ENCODE measurements around the gene SEL1L3.
"Not testable (repeated sequence)": the region's sequence is repeated elsewhere in the genome, so short reads cannot be mapped to it uniquely, and the experiment has no call there.

SEL1L3 gene

DNA sequence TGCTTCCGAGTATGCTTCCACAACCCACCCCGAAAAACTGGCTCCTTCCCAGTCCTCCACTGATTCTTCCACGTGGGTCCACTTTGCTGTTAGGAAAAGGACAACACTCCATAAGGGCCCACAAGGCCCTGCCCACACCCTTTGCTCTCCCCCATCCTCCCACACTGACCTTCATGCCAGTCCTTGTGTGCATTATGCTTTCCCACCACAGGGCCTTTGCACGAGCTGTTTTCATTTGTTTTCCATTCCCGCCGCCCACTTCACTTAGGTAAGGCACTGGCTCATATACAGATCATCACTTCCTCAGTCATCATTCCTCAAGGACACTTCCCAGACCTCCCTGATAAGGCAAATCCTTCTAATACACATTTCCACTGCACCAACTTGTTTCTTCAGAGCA, 16.8 kb upstream of the SEL1L3 start:
- DNase-seq (ENCODE audit: low read depth in 2 of 2), result no peak

DNA sequence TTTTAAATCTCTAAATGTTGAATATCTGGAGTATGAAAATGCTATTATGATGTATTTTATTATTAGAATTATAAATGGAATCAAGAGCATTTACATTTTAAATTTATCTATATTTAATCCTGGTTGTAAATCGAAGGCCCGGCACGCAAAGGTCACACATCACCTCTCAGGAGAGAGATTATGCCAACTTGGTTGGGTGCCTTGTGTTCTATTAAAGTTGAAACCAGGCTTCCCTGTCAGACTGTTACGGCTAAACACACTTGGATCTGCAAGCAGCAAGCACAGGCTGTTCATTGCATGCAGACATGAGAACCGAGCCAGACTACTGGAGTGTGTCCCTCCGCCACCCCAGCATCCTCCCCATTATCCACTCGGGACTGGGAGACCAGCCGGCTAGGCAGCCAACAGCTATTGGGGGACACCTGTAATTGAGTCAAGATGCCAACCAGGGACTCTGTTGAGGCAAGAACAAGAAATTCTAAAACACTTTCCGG, 16.4 kb upstream of the SEL1L3 start:
- no peak for DNase-seq (ENCODE audit: low read depth in 2 of 2)

DNA sequence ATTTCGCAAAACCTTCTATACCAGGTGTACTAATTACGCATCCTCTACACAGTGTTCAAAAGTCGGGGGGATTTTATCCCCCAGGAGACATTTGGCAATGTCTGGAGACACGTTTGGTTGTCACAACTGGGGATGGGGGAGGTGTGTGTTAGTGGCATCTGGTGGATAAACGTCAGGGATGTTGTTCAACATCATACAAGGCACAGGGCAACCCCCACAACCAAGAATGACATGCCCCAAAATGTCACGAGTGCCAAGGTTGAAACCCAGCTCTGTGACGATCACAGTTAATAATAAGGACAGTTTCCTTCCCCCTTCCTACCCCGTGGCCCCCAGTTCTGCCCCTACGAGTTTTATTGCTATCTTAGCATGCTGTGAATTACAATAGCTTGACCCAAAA, 15.9 kb upstream of the SEL1L3 start:
- no peak for DNase-seq (ENCODE audit: low read depth in 2 of 2)

DNA sequence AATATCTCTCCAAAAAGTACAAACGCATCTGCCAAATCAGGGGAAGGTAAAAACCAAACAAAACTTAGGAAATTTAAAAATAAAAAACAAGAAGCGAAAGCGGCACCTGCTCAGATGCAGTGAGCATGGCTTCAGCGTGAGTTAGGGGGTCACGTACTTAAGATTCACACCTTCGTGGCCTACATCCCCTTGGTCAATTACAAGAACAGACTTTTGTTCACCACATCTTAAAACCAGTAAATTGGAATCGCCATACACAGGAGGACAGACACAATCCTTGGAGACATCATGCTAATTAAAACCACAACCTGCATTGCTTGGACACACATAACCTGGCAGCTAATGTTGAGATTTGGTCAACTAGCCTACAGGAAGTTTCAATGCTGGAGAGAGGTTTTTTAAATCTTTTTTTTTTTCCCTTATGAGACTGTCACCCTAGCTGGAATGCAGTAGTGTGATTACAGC, 12.5 kb upstream of the SEL1L3 start:
- DNase-seq (ENCODE audit: low read depth in 2 of 2), result no peak

DNA sequence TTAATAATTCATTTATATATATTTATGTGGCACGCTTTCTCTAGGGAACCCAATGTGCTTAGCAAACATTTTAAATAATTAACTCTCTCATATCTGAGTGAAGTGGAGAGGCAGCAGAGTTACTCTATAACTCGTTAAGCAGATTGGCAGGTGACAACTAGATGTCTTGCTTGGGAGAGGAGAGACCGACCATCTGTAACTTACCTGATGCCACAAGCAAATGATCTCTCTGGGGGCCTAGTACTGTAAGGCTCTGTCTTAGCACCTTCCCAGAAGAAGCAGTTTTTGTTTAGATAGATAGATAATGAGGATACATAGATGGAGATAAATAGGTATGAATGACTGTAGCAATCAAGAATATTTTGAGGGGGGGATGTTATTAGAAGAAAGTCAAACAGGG, 11.9 kb upstream of the SEL1L3 start:
- no peak for DNase-seq (ENCODE audit: low read depth in 2 of 2)

DNA sequence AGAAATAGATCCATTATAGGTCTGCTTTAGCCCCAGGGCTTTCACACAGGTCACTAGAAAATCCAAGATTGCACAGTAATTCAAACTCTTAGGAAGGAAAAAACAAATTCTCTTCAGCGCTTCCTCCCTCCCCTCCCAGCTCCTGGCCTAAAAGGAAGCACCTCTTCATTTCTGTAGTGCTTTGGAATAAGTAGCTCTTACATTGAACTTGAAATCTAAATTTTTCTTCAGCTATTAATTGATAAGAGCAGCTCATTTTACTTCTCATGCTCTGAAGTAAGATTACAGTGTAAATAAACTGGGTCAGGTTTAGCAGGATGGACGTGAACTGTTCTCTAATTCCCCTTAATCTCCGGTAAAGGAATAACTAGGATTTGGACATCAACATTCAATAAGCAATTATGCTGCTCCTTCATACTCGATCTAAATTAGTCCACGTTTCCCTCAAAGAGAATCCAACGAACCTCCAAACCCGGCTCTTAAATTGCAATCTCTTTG, 10.9 kb upstream of the SEL1L3 start:
- no peak for DNase-seq (ENCODE audit: low read depth in 2 of 2)

DNA sequence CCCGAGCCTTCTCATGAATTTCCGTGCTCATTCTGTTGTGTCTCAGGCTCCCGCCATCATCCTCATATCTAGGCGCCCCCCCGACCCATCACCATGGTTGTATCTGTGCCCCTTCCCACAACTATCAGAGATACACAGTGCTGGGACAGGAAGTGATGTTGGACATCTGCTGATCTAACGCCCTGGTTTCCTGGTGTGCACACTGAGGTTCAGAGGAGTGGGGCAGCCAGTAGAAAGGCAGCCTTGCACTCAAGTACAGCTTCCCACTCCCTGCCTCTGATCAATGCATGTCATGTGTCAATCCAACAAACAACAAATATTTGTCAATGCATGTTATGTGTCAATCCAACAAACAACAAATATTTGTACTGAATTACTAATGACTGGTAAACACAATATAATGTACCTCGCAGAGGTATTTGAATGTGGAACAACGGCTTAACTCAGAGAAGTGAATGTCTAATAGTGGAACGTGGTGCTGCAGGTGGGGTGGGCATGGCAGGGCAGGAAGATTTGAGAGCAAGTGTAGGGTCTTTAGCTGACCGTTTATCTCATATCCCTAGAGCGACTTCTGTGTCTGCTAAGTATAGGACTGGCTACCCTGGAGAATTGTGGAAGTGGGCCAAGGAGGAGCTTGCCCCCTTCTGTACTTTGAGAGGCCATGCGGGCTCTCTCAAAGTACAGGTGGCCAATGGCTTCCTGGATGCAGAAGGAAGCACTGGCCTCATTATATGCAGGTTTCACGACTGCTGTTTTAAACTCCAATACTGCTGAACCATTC, 10.3 kb upstream of the SEL1L3 start:
- no peak for DNase-seq (ENCODE audit: low read depth in 2 of 2)

DNA sequence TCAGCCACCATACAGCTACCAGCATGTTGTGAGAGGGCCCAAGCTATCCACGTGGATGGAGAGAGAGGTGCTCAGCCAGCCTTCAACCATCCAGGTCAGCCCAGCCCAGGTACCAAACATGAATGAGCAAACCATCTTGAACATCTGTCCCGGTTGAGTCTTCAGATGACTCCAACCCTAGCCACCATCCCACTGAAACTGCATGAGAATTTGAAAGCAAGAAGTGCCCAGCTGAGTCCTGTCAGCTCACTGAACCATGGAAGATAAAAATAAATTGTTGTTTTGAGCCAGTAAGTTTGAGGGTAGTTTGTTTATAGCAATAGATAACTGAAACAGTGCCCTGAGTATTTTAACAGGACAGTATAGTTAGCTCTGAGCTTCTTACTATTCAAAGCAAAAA, 7.3 kb upstream of the SEL1L3 start:
- no peak for DNase-seq (ENCODE audit: low read depth in 2 of 2)

DNA sequence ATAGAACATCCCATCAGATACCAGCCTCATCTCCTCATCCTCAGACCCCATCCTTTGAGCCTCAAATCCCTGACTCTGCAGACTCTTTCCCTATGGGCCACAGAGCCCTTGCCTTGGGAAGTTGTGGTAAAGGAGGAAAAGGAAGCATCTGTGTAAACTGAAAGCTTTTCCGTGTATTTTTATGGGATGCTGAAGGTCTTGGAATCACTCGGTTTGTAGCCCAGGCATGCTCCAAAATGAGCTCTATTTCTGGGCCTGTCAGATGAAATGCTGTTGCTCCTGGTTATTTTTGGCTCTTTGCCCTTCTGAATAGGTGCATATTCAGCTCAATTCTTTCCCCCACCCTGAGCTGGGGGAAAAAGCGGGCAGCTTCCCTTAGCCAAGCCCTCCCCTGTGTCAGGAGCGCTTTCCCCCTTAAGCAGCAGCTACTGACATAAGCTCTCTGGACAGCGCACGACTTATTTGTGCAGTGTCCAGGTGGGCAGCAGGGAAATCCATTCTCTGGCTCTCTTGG, 5.0 kb upstream of the SEL1L3 start:
- DNase-seq (ENCODE audit: low read depth in 2 of 2), result no peak

DNA sequence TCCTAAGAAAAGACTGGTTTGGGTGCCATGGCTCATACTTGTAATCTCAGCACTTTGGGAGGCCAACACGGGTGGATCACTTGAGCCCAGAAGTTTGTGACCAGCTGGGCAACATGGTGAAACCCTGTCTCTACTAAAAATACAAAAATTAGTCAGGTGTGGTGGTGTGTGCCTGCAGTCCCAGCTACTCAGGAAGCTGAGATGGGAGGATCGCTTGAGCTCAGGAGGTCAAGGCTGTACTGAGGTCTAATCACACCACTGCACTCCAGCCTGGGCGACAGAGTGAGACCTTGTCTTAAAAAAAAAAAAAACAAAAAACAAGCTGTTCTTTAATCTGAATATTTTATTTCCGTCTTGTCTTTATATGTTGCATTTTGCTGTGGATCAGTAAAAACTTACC, 3.6 kb upstream of the SEL1L3 start:
- DNase-seq (ENCODE audit: low read depth in 2 of 2), result not testable (repeated sequence)

DNA sequence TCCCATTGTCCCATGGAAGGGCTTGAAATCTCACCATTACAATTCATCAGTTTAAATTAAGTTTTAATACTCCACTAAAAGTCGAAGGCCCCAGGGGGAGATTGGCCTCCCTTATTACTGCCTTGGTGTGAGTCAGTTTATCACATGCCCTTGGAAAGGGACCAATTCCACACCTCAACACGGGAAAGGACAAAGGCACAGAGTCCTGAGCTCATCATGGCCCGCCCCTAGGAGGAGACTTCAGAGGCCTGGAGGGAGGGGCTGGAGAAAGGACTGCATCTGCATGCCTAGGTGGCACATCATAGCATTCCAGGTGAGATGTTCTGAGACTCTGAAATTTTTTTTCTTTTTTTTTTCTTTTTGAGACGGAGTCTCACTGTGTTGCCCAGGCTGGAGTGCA, 2.8 kb upstream of the SEL1L3 start:
- no peak for DNase-seq (ENCODE audit: low read depth in 2 of 2)

DNA sequence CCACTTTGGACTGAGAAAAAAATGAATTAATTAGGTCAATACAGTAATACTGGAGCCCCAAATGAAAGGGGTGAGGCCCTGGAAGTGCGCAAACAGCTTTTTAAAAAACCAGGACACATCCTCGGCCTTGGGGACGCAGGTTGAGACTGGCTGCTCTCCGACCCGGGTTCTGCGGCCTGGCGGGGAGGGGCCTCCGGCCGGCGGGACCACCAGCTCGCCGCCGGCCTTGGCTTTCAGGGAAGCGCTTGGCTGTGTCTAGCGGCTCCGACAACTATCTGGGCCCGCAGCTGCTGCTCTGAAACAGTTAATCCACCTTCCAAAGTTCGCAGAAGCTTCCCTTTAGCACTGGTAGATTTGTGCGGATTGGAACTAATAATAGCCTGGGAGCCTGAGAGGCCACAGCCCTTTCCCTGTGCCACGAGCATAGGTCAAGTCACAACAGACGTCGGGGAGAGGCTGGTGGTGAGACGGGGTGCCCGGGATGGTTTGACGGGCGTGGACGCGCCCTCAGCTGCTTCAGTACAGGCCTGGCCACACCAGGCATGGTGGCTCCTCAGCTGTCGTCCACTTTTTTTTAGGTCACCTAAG, 1.1 kb upstream of the SEL1L3 start:
- DNase-seq (ENCODE audit: low read depth in 2 of 2), result no peak

DNA sequence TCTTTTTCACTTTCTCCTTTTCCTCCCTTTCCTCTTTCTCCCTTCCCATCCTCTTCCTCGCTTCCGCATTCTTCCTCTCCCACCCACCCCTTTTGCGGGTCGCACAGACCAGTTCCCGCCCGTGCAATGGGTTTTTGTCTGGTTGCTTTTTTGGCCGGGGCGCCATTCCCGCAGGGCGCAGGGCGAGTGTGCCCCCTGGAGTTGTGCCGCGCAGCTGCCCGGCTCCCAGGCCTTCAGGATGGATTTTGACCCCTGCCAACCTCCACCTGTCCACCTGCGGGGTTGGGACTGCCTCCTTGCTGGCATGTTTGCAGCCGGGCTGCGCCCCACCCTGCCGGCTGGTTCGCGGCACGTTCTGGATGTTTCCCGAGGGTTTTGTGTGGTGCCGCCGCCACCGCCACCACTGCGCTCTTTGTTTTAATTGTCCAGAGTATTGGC, 578 bp upstream of the SEL1L3 start:
- no peak for DNase-seq (ENCODE audit: low read depth in 2 of 2)

DNA sequence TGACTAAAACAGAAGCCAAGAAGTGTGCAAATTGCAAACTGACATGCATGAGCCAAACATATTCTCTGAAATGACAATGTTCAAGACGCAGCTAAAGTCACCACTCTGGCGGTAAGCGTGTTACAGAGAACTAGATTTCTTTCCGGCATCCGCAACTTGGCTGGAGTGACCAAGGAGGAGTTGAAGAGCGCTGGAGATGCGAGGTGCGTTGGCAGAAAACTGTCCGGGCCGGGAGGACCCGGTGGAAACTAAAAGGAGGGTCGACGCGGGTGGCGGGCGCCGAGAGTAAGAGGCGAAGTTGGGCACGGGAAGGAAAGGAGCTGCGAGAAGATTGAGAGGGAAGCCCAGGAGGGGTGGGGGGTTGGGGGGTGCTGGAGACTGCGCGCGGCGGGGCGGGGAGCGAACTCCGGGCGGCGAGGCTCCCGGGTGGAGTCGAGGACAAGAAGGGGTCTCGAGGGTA, 807 bp downstream of the SEL1L3 start:
- no peak for DNase-seq (ENCODE audit: low read depth in 2 of 2)

DNA sequence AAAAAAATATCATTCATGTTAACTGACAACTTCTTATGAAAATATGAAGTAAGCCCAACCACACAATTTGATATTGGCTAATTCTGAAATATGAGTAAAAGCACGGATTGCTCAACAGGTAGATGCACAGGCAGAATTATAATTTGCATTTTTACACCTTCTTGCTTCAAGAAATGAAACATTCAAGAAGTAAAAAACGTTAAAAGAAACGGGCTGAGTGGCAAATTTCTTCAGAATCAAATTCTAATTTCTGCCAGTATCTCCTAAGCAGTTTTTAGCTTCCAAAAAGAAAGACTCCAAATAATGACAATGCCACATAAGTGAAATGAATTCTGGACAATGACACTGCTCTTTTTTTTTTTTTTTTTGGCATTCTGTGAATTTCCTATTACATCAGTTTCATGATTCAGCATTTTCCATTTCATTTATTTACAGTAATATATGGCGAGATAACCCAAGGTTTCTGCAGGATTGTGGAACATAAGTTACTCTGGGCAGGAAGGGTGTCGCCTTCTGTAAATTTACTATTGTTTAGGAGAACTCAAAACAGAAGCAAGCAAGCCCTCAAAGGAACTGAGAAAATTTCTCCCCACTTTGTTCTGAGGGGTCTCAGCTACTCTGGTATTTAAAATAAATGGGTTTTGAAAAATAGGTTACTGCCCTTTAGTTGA, 1.4 kb downstream of the SEL1L3 start:
- no peak for DNase-seq (ENCODE audit: low read depth in 2 of 2)

DNA sequence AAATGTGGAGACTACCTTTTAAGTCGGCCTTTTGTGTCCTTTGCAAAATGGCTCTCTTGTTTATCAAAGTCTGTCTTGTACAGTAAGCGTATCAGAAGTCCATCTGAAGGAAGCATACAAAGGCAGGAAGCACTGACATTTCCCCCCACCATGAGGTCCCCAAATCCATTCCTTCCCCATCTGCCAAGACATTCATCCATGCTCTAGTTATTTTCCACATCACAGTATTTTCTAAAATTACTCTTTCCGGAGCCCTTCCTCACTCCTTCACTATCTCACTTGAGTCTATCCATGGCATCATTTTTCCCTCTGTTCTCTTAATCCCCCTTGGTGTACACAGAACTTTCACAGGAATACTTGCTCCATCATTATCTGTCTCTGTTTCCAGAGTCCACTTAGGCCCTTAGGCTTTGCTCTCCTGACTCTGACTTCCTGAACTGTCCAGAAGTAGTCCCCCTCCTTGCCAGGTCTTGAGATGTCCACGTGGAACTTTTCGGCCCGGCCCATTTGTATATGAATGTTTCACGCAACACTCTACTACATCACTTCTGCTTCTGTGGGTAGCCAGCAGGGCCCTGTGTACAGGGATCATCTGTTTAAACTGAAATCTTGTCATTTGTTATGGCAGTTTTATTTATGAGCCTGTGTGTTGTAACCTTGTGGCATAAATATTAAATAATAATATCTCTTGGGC, 2.1 kb downstream of the SEL1L3 start:
- no peak for DNase-seq (ENCODE audit: low read depth in 2 of 2)

DNA sequence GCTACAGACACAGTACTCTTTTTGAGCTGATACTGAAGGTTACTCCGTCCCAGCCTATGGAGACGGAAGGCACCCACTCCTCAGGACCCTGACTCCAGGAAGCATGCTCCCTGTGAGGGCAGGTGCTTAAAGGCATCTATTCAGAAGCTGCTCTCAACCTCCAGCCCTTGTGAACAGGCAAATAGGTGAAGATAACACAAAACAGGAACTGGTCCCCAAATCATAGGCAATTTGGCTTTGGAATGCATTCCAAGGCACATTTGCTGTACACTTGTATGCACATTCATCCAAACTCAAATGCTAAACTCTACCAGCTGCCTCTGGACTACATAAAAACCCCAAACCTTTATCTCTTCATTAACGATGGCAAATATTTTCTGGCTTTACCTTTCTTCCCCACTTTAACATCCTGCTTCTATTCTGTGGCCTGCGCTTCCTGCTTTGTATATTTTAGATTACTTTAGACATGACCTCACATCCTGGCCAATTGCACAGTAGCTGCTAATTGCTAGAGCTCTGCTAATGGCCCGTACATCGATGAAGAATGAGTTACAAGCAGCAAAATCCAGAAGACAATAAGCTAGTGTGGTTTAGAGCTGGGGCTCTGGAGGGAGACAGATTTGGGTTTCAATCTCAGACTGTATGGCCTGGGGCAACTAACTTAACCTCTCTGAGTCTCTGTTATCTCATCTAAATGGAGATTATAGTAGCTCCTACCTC, 3.2 kb downstream of the SEL1L3 start:
- DNase-seq (ENCODE audit: low read depth in 2 of 2), result no peak

DNA sequence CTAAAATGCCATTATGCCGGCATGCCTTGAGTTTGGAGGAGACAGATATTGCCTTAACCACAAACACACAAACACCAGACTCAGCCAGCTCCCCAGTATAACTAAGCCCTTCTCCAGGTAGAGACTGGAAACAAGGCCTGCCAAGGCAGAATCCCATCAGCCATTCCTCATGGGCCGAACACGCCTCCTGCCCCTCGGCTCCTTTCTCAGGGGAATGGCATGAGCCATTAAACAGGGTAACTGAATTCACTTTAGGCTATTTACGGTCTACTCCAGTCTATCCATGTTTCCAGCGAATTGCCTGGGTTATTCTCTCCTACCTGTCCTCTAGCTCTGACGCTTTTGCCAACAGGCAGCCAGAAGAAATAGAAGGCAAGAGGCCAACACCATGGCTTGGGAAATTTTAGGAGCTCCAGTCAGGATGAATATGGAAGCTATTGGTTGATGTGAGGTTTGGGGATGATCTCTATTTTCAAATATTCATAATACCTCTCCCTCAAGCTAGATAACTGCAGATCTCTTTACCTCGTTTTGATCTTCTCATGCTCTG, 4.9 kb downstream of the SEL1L3 start:
- no peak for DNase-seq (ENCODE audit: low read depth in 2 of 2)

DNA sequence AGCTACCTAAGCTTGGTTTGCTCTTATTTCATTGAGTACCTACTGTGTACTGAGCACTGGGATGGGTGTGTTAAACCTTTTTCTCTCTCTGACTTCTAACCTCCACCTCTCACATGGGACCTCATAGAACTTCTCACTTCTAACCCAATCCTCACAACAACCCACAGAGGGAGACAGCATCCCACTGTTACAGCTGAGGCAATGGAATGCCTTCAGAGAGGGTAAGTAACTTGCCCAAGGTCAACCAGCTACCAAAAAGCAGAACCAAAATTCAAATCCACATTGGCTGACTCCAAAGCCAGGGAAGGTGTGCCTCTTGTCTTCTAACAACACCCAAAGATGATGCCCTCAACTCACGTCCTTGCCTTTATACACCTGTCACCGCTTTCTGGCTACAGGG, 5.4 kb downstream of the SEL1L3 start:
- DNase-seq (ENCODE audit: low read depth in 2 of 2), result no peak

DNA sequence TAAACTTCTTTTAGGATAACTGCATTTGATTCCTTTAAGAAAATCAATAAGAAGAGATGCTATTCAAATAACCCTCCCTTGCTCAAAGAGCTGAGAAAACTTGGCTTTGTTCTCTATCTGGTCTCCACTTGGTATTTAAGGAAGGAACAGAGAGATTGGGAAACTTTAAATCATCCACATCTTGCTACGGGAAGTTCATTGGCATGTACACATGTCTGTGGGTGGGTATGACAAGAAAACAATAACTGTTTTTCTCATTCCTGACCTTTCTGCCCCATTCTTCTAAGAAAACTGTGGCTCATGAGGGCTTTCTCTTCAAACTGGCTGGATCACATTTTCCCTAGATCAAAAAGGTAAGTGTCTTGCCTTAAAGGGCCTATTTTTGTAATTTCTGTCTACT, 6.0 kb downstream of the SEL1L3 start:
- DNase-seq (ENCODE audit: low read depth in 2 of 2), result no peak

DNA sequence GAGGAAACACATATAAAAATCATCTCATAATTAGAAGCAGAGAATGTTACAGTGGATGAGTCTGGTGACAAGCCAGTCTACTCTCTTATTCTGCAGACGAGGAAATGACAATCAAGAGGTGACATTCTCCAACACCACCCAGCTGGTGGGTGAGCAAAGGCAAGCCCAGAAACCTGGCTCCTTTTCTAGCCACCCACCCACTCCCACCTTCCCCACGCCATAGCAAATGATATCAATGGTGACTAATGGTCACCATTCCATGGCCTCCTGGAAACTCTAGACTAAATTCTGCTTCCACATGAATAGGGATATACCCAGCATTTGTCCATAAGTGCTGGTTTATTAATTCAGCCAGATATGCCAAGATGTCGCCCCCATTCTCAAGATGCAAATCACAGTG, 10.7 kb downstream of the SEL1L3 start:
- DNase-seq (ENCODE audit: low read depth in 2 of 2), result no peak

Measured in activated CD8-positive, alpha-beta memory T cell treated with anti-CD3 and anti-CD28 coated beads for 4 hours (primary cell).